ENCODE measurements around the gene TUBB.

The TUBB gene

GRCh38 chr6:30687659-30688431 lies 32.3 kb upstream of the TUBB start:
- no peak for DNase-seq (ENCODE audit: low spot score)

GRCh38 chr6:30688569-30688968 lies 31.6 kb upstream of the TUBB start:
- DNase-seq (ENCODE audit: low spot score), result no peak

GRCh38 chr6:30689022-30689865 lies 30.9 kb upstream of the TUBB start:
- DNase-seq (ENCODE audit: low spot score), result no peak

DNA sequence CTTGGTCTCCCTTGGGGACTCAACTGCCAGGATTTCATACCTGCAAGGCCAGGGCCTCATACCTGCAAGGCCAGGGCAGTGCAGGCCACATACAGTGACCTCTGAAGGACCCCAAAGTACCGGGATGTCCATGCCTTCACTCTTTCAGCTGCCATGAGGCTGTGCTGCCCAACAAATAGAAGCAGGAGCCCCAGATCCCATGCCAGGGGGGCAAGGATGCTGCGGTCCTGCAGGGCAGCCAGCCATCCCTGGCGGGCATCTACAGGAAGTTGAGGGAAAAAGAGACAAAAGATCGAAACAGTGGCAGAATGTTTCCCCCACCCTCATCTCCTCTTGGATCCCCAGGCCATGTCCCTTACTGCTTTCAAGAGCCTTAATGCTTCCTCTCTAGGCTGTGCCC lies 30.2 kb upstream of the TUBB start:
- DNase-seq (ENCODE audit: low spot score), result no peak

DNA sequence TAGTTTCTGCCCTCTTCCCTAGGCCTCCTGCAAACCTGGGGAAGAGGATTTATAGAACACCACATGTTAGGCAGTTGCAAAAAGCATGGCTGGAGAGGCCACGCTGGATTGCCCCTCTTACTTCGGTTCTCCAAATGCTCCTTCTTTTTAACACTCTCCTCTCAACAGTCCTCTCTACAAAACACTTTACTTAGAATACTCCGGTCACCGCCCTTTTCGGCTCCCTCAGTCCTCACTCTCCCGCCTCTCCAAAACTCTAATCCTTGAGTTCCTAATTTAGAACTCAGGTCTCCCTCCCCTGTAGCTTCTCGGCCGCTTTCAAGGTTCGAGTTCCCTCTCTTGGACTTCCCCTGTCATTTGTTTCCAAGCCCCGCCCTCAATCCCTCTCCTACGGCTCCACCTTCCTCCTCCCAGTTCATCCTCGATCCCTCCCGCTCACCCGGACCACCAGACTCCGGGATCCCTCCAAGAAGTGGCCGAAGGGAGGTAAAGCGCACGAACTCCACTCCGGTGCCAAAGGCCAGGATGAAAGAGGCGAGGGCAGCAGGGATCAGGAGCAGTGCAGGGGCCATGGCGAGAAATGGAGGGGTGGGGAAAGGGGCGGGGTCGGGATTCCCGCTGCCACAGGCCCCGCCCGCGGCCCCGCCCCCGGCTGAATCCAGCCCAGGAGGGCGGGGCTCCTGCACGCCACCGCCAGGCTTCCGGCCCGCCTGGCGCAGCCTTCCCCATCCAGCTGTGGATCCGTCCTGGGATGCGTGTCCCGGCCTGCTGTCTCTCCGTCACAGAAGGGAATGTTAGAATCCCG lies 29.5 kb upstream of the TUBB start, which contains the start of gene NRM:
TSS of gene NRM (minus strand) at position 582 of the 805 bp plus-strand sequence. CDS start at position 572, 10 bp downstream.
- peak; percentile 86 for DNase-seq (ENCODE audit: low spot score)

DNA sequence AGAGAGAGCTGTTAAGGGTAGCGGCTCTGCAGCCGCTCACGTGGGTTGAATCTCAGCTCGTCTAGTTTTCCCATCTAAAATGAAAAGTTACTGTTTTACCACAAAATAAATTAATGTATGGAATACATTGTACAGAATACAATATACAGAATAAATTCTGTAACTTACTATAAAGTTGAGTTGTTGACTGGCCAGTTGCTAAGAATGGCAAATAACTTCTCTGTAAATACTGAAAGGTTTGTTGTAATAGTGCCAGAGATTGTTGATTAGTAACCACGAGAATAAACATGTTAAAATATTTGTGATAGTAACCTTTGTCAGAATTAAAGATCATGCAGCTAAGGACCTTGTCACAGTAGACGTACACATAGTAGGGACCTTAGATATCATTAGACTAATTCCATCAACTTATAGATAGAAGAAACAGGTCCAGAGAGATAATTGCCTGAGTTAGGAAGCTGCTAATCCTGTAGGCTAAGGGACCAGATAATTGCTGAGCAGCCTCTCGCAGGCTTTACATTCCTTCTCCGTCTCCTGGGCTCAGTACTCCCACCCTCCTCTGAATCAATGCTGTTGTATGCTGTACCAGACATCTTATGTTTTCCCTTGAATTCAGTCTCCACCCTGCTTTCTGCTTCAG lies 28.8 kb upstream of the TUBB start:
- no peak for DNase-seq (ENCODE audit: low spot score)

GRCh38 chr6:30696432-30696831 lies 23.7 kb upstream of the TUBB start:
- DNase-seq (ENCODE audit: low spot score), result no peak

DNA sequence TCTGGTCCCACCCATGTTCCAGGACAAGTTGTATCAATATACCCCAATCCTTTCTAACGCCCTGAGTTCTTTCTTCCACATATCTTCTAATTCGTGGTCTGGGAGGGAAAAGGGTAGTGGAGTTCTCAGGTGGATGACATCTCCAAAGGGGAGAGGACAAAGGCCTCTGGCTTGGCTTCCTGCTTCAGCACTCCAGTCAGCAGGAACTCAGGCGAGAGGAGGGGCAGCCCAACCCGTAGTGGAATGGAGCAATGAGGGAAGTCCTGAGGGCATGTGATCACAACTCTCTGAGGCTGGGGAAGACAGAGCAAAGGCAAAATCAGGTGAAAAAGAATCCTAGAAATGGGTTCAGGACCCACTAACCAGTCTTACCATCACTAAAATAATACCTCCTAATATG lies 19.8 kb upstream of the TUBB start:
- no peak for DNase-seq (ENCODE audit: low spot score)

DNA sequence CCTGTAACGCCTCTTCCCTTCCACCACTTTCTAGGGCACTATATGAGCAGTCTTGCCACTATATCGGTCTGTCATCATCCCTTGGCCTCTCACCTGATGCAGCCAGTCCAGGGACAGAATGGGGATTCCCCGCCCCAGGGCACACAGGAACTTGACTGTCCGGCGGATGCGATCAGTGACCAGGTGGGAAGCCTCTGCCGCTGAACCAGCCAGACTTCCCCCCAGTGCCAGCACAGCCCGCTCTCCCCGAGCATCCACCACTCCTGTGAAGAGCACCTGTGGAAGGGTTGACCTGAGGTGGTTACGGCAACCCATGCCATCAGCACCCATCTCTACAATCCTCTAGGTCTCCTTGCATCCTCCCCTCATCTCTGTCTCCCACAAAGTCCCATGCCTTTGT lies 17.1 kb upstream of the TUBB start:
- DNase-seq (ENCODE audit: low spot score), result no peak

DNA sequence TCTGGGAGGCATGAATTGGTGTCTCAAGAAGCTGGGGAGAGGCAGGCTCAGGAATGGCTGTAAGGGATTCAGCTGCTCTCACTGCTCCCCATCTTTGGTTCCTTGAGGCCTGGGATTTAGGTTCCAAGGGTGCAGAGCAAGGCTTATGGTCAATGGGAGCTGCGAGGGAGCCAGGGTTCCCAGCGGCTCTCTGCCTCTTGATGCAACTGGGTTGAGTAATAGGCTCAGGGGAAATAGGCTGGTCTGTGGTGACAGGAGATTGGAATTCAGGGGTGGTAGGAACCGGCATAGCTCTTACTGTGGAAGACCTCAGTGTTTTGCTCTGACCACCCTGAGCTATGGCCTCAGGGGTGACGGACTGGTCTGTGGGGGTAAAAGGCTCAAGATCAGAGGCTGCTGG lies 16.3 kb upstream of the TUBB start:
- no peak for DNase-seq (ENCODE audit: low spot score)

GRCh38 chr6:30705620-30706019 lies 14.5 kb upstream of the TUBB start:
- DNase-seq (ENCODE audit: low spot score), result no peak

- DNase-seq (ENCODE audit: low spot score), result no peak
Measured at GRCh38 chr6:30707281-30707850, 12.8 kb upstream of the TUBB start.

- no peak for DNase-seq (ENCODE audit: low spot score)
Measured at GRCh38 chr6:30709101-30709868, 10.9 kb upstream of the TUBB start.

- no peak for DNase-seq (ENCODE audit: low spot score)
Measured at GRCh38 chr6:30711758-30712380, 8.3 kb upstream of the TUBB start.

- no peak for DNase-seq (ENCODE audit: low spot score)
Measured at GRCh38 chr6:30712441-30712945, 7.7 kb upstream of the TUBB start.

DNA sequence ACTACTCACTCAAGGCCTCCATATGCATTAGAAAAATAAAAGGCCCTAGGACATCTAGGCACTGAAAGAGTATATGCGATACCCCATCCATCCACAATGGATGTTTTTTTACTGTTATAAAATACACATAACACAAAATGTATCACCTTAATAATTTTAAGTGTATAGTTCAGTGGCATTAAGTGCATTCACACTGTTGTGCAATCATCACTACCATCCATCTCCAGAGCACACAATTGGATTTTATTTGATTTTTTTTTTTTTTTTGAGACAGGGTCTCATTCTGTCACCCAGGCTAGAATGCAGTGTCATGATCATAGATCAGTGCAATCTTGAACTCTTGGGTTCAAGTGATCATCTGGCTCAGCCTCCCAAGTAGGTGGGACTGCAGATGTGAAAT lies 5.9 kb upstream of the TUBB start:
- DNase-seq (ENCODE audit: low spot score), result no peak

DNA sequence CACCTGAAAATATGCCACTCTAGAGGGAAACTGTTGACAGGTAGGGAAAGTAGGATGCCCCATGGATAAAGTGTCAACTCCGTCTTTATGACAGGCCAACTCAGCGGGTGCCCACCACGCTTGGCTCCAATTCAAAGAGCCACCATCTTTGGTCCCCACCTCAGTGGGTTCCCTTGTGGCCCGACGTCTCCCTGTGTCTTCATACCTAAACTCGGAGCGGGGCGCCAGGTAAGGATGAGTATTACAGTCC lies 3.3 kb upstream of the TUBB start:
- DNase-seq (ENCODE audit: low spot score), result no peak

DNA sequence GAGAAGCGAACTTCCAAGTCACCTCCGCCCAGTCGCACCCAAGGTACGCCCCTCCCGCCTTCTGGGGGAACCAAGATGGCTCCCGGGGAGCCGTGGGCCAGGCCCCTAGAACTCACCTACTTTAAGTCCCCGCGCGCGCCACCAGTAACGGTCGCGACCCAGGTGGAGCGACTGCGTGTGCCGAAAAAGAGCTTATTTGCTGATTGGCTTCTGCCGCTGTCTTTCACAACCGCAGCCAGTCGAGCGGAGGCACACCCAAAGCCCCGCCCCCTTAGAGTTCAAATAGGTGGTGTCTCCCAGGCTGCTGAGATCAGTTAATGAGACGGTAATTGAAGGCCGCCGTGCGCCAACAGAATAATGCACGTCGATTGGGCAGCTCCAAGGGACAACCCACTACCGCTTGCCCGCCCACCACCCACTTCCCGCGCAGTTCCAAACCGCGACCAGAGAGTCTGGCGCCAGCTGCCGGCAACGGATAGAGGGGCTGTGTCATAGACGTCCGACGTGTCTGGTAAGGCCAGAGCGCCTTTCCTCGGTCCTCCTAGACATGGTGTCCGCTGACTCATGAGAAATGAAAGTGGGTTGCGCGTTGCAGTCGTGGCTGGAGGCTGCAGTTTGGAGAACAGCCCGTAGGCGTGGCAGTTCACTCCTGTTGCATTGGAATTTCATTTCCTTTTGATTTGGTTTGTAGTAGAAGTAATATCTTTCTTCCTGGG lies 2.9 kb upstream of the TUBB start, which contains the start of gene MDC1:
TSS of gene MDC1 (minus strand) at position 153 of the 716 bp plus-strand sequence. CDS start 2,106 bp downstream, outside the sequence.
- peak; percentile 100 for DNase-seq (ENCODE audit: low spot score)
